Testis (tissue), 3 donors: ENCODE data around the gene DBP. TPM values are rescaled to one million over a fixed set of nuclear protein-coding genes. Genes with fewer than 3 reads are reported as not detected.

Experiments used
- DNase-seq: peaks from one replicate; pipeline ENCODE4 v3.0.0-alpha.2; 2019
- H3K27ac ChIP-seq, 2 donors: fragments of 200-600 bp; sonication (generic); one replicate each; pipeline ENCODE4 v1.5.1; 2019
- H3K27me3 ChIP-seq: fragments of 200-600 bp; sonication (generic); one replicate; pipeline ENCODE4 v1.5.1; 2019
- H3K36me3 ChIP-seq: fragments of 200-600 bp; sonication (generic); one replicate; pipeline ENCODE4 v1.5.1; 2017; ENCODE audit warnings: low read depth; ENCODE audit errors: missing control alignments
- H3K4me1 ChIP-seq: fragments of 200-600 bp; sonication (generic); one replicate; pipeline ENCODE4 v1.5.1; 2019
- H3K4me3 ChIP-seq, 2 donors: fragments of 200-600 bp; sonication (generic); one replicate each; pipeline ENCODE4 v1.5.1; 2017 to 2019
- H3K9me3 ChIP-seq: fragments of 200-600 bp; sonication (generic); one replicate; pipeline ENCODE4 v1.5.1; 2017
- POLR2A ChIP-seq: fragments of 450-650 bp; IDR thresholded peaks from one replicate; pipeline ENCODE4 v1.6.1; 2017; ENCODE audit warnings: antibody characterized with exemption, mild to moderate bottlenecking, moderate library complexity
- WGBS, 2 donors: methylation state at CpG; one replicate each; pipeline ENCODE4 v1.1.5; 2018; 5-methylcytosine and 5-hydroxymethylcytosine counted together
- intact Hi-C: fragments of 100-400 bp; cut with DNase I; formaldehyde crosslinking; loops from one replicate; pipeline ENCODE4 v1.15.1; 2023; ENCODE audit warnings: low total_unique reads
- polyA plus RNA-seq: library from polyadenylated mRNA; stranded (reverse); fragments of 350-450 nt; fragmentation: Illumina TruSeq; extraction: RNeasy Lipid Tissue Mini Kit (QIAGEN cat#74804); gene quantifications from one replicate; pipeline ENCODE4 v1.2.3, GENCODE V29; 2014; ENCODE audit warnings: low read depth, low replicate concordance; ENCODE audit not compliant: insufficient read depth
- total RNA-seq, 2 donors: library from RNA; depleted of rRNA; stranded (reverse); fragments of >200 nt; gene quantifications; one replicate each; pipeline ENCODE4 v1.2.3, GENCODE V29; 2016
- TF ChIP-seq, protein P1 (sequence below), 3 experiments: fragments of 450-650 bp in 2 of 3; fragments of 200-600 bp in 1 of 3; sonication (generic) in 1 of 3; IDR thresholded peaks; one replicate each; pipeline ENCODE4 v1.5.1; 2016 to 2019; ENCODE audit warnings: antibody characterized with exemption in 3 of 3, mild to moderate bottlenecking in 2 of 3, moderate library complexity in 1 of 3

Gene DBP
- total and polyA plus RNA-seq, 3 donors from 2014 or later = 30.4 to 51.0 (median 48.9) TPM

DNA sequence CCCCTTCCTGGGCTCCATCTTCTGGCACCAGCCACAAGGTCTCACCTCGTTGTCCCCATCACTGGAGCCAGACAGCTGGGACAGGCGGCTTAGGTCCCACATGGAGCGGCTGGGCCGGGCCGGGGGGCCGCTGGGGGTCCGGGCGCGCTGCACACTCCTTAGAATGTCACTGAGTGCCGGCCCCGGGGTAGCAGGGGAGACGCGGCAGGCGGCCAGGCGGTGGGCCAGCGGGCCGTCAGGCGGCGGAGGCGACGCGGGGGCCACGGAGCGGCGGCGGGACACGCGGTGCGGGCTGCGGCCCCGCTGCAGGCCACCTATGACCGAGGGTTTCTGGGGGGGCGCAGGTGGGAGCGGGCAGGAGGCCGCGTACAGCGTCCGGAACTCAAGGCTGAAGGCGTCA is 33.7 kb downstream of the DBP start:
- intact Hi-C loops = no loop called here
- DNase-seq = no peak
- Histone ChIP-seq H3K4me1 (no peaks in the 10 kb centered on the region), H3K36me3 (no peaks in the 10 kb centered on the region), H3K9me3 (no peaks in the 10 kb centered on the region), H3K27ac (no peak overlapping the region), H3K27me3 (no peaks in the 10 kb centered on the region), H3K4me3 (no peak overlapping the region)
- WGBS, 2 donors = 62 to 85% methylated on average over 29 to 39 of the region's 39 CpGs
- TF ChIP-seq, protein P1, sequence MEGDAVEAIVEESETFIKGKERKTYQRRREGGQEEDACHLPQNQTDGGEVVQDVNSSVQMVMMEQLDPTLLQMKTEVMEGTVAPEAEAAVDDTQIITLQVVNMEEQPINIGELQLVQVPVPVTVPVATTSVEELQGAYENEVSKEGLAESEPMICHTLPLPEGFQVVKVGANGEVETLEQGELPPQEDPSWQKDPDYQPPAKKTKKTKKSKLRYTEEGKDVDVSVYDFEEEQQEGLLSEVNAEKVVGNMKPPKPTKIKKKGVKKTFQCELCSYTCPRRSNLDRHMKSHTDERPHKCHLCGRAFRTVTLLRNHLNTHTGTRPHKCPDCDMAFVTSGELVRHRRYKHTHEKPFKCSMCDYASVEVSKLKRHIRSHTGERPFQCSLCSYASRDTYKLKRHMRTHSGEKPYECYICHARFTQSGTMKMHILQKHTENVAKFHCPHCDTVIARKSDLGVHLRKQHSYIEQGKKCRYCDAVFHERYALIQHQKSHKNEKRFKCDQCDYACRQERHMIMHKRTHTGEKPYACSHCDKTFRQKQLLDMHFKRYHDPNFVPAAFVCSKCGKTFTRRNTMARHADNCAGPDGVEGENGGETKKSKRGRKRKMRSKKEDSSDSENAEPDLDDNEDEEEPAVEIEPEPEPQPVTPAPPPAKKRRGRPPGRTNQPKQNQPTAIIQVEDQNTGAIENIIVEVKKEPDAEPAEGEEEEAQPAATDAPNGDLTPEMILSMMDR (IDR thresholded peaks at IDR 0.05) = no peak
- TF ChIP-seq POLR2A = no peak

DNA sequence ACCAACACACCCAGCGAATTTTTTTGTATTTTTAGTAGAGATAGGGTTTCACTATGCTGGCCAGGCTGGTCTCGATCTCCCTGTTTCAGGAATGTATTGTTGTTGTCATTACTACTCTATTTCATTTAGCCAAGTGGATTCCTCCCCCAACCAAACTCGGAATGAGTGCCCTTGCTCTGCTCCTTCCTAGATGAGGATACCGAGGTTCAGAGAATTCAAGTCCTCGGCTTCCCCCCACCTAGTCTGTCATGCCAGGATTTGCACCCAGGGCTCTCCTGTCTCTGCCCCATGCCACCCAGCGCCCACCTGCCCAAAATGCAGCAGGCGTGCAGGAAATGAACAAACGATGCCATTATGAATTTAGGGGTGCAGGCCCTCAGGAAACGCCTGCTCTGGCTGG is 34.2 kb downstream of the DBP start:
- H3K27ac ChIP-seq = no peak overlapping the region
- 53 to 81% methylated on average over 9 of the region's 9 CpGs for WGBS, 2 donors
- TF ChIP-seq, protein P1 (IDR thresholded peaks at IDR 0.05) = no peak
- TF ChIP-seq POLR2A = no peak
- DNase-seq = no peak
- H3K27me3 ChIP-seq = no peaks in the 10 kb centered on the region
- no peaks in the 10 kb centered on the region for H3K4me1 ChIP-seq
- H3K4me3 ChIP-seq = no peak overlapping the region
- H3K9me3 ChIP-seq = no peaks in the 10 kb centered on the region
- H3K36me3 ChIP-seq = no peaks in the 10 kb centered on the region
- intact Hi-C loops = no loop called here

DNA sequence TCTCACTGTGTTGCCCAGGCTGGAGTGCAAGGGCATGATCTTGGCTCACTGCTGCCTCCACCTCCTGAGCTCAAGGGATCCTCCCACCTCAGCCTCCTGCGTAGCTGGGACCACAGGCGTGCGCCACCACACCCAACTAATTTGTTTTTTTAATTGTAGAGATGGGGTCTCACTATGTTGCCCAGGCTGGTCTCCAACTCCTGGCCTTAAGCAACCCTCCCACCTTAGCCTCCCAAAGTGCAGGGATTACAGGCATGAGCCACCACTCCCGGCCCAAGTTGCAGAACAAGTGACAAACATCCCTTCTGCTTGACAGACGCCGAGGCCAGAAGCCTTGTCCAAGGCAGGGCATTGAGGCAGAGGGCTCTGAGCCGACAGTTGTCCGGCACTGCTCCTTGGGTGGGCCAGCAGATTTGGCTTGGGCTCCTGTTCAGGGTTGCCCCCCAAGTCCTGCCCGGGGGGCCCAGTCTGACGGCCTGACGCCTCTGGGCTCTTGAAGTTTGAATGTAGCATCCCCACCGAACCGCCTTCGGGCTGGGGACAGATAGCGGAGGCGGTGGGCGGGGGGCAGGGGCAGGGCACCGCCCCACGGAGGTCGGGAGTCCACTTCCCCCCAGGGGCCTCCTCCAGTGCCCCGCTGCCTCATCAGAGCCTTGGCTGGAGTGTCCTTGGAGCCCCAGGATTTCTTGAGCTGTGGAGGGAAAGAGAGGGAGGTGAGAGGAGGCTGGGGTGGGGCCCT is 36.3 kb downstream of the DBP start:
- 84 to 86% methylated on average over 7 to 21 of the region's 21 CpGs for WGBS, 2 donors
- no peak for TF ChIP-seq POLR2A
- TF ChIP-seq, protein P1 (IDR thresholded peaks at IDR 0.05) = no peak
- intact Hi-C loops = no loop called here

DNA sequence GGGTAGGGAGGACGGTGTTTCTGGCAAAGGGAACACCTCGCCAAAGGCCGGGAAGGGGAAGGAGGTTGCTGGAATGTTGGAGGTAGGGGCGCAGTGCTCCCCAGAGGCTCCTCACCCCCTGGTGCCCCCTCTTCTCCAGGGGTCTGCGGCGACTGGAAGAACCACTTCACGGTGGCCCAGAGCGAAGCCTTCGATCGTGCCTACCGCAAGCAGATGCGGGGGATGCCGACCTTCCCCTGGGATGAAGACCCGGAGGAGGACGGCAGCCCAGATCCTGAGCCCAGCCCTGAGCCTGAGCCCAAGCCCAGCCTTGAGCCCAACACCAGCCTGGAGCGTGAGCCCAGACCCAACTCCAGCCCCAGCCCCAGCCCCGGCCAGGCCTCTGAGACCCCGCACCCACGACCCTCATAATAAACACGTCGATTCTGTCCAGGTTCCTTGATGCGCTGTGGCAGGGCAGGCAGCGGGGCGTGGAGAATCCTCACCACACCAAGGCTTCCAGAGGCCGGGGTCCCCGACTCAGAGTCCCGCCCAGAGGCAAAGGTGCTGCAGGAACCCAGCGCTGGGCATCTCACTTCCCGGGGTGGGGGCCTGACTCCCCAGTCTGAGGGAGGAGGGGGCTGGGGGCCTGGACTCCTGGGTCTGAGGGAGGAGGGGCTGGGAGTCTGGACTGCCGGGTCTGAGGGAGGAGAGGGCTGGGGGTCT is 38.0 kb downstream of the DBP start:
- no peak for DNase-seq
- Histone ChIP-seq H3K27me3 (no peaks in the 10 kb centered on the region), H3K27ac (no peak overlapping the region), H3K4me1 (no peaks in the 10 kb centered on the region), H3K36me3 (no peaks in the 10 kb centered on the region), H3K4me3 (no peak overlapping the region), H3K9me3 (no peaks in the 10 kb centered on the region)
- no peak for TF ChIP-seq POLR2A
- TF ChIP-seq, protein P1 (IDR thresholded peaks at IDR 0.05) = no peak
- intact Hi-C loops = no loop called here
- 67 to 73% methylated on average over 16 to 30 of the region's 30 CpGs for WGBS, 2 donors

More for the DNA sequence above, 36.3 kb downstream of the DBP start:
- H3K9me3 ChIP-seq = no peaks in the 10 kb centered on the region
- no peaks in the 10 kb centered on the region for H3K36me3 ChIP-seq
- no peaks in the 10 kb centered on the region for H3K27me3 ChIP-seq
- H3K4me3 ChIP-seq = no peak overlapping the region
- DNase-seq = no peak
- H3K27ac ChIP-seq = no peak overlapping the region
- no peaks in the 10 kb centered on the region for H3K4me1 ChIP-seq
